Activated B cell treated with CpG ODN at 0.5 μM for 24 hours (primary cell): ENCODE data around the gene KLHL3. TPM values are rescaled to one million over a fixed set of nuclear protein-coding genes. Genes with fewer than 3 reads are reported as not detected.

Experiments used
- ATAC-seq: fragments of 200-7000 bp; cut with Tn5 transposase; one replicate; pipeline ENCODE4 v1.10.0; 2021; ENCODE audit warnings: low read depth, mild to moderate bottlenecking, moderate library complexity
- CTCF ChIA-PET: fragments of 350-600 bp; sonication (Branson Sonifier 250); formaldehyde crosslinking; loops from one replicate; lab custom pipeline; 2021; ENCODE audit warnings: antibody characterized with exemption; lab: Charles Lee
- POLR2A ChIA-PET: fragments of 350-600 bp; sonication (Branson Sonifier 250); formaldehyde crosslinking; loops from one replicate; lab custom pipeline; 2021; ENCODE audit warnings: antibody characterized with exemption; lab: Charles Lee
- DNase-seq: peaks from one replicate; pipeline ENCODE4 v3.0.0; 2022
- H3K27ac Mint-ChIP-seq: one replicate; pipeline ENCODE4 v1.8.0; 2020; ENCODE audit warnings: mixed read lengths
- H3K27me3 Mint-ChIP-seq: one replicate; pipeline ENCODE4 v1.8.0; 2021; ENCODE audit warnings: mixed read lengths
- H3K36me3 Mint-ChIP-seq: one replicate; pipeline ENCODE4 v1.8.0; 2021; ENCODE audit warnings: low read depth, mixed read lengths
- H3K4me1 Mint-ChIP-seq: one replicate; pipeline ENCODE4 v1.8.0; 2021; ENCODE audit warnings: mixed read lengths
- H3K4me3 Mint-ChIP-seq: one replicate; pipeline ENCODE4 v1.8.0; 2020; ENCODE audit warnings: mild to moderate bottlenecking, mixed read lengths
- H3K9me3 Mint-ChIP-seq: one replicate; pipeline ENCODE4 v1.8.0; 2020; ENCODE audit warnings: mixed read lengths
- intact Hi-C: fragments of 100-400 bp; cut with micrococcal nuclease; formaldehyde crosslinking; loops from one replicate; pipeline ENCODE4 v1.15.1; 2024
- total RNA-seq: library from RNA; stranded (reverse); gene quantifications from 2 replicates; pipeline ENCODE4 v1.2.3, GENCODE V29; 2022
- TF ChIP-seq, protein P1 (sequence below): fragments of 200-600 bp; IDR thresholded peaks from one replicate; pipeline ENCODE4 v1.8.0; 2022; ENCODE audit warnings: antibody characterized with exemption, mild to moderate bottlenecking

Gene KLHL3
- total RNA-seq, 1 donor from 2014 or later = 5.9 TPM

DNA sequence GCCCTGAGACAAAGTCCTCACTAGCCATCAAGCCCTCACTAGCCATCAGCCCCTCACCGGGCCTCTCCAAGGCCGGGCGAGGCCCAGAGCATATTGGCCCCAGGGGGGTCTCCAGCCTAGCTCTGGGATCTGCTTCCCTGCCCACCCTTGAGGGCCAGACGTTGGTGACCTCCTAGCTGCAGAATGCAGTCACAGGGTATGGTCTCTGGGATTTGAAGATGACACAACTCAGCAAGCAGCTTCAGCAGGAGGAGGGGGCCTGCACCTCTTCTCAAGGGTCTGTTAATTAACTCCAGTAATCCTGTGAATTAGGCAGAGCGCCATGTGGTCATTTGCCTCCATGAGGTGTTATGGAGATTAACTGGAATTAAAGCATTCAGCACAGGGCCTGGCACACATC lies 119.8 kb downstream of the KLHL3 start:
- POLR2A ChIA-PET = no interaction called here
- no peaks in the 10 kb centered on the region for H3K27me3 Mint-ChIP-seq
- ATAC-seq (no peak), DNase-seq (no peak)
- peaks cover under 1% of the 10 kb centered on the region for H3K36me3 Mint-ChIP-seq
- no peaks in the 10 kb centered on the region for H3K4me1 Mint-ChIP-seq
- intact Hi-C loops = no loop called here
- CTCF ChIA-PET = no interaction called here
- H3K9me3 Mint-ChIP-seq = no peaks in the 10 kb centered on the region
- TF ChIP-seq, protein P1, sequence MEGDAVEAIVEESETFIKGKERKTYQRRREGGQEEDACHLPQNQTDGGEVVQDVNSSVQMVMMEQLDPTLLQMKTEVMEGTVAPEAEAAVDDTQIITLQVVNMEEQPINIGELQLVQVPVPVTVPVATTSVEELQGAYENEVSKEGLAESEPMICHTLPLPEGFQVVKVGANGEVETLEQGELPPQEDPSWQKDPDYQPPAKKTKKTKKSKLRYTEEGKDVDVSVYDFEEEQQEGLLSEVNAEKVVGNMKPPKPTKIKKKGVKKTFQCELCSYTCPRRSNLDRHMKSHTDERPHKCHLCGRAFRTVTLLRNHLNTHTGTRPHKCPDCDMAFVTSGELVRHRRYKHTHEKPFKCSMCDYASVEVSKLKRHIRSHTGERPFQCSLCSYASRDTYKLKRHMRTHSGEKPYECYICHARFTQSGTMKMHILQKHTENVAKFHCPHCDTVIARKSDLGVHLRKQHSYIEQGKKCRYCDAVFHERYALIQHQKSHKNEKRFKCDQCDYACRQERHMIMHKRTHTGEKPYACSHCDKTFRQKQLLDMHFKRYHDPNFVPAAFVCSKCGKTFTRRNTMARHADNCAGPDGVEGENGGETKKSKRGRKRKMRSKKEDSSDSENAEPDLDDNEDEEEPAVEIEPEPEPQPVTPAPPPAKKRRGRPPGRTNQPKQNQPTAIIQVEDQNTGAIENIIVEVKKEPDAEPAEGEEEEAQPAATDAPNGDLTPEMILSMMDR = no peak
- H3K27ac Mint-ChIP-seq = no peak overlapping the region
- H3K4me3 Mint-ChIP-seq = no peak overlapping the region

DNA sequence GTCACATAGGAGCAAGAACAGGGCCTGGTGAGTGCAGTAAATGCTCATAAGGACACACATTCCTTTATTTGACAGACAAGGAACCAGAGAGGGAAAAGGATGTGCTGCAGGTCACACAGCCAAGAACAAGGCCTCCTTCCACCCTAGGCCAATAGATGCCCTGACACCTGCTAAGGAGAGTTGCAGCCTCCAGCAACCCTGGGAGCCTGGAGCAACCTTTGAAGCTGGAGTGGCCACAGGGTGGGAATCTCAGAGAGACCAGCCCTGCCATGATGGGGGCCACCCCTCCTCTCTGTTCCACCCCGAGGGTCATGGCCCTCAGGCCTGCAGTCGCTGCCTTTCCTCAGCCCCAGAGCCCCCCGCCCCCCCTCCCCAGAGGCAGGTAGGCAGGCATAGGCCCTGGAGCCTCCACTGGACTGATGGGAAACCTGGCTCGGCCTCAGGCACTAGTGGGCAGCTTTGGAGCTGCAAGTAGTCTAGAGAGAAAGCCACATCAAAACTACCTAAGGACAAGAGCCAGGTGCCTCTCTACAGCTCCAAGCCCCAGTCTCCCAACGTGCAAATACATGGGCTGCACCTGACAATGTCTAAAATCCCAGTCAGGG lies 120.6 kb downstream of the KLHL3 start:
- CTCF ChIA-PET = no interaction called here
- peaks cover 4% of the 10 kb centered on the region for H3K27me3 Mint-ChIP-seq
- DNase-seq (no peak), ATAC-seq (no peak)
- H3K4me1 Mint-ChIP-seq = no peaks in the 10 kb centered on the region
- H3K4me3 Mint-ChIP-seq = no peak overlapping the region
- TF ChIP-seq, protein P1 = no peak
- H3K27ac Mint-ChIP-seq = no peak overlapping the region
- intact Hi-C loops = no loop called here
- no peaks in the 10 kb centered on the region for H3K36me3 Mint-ChIP-seq
- no peaks in the 10 kb centered on the region for H3K9me3 Mint-ChIP-seq
- POLR2A ChIA-PET = no interaction called here

DNA sequence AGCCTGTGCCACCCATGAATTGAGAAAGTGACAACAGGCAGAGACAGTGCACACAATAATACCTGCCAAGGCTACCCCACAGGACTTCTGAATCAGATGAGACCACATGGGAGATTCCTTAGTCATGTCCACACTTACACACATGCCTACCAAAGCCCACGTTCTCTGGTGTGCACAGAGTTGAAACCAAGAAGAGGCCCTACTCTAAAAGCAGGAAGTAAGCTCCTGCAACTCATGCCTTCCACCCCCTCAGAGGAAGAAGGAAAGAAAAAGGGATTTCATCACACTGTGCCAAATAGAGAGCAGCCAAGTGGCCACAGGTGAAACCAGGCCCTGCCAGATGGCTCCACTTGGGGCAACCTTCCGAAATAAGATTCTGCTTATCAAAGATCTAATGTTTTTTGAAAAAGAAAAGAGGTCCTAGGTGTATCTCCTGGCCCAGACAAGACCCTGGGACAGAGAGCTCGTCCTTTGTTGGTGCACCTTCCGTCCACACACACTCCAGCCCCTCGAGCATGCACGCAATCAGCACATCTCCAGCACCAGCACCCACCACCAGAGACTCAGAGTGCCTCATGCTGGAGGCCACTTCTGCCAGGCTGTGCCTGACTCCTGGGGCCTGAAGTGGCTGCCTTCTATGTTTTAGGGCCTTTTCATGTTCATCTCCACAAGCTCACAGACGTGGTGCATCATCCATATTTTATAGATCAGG lies 122.2 kb downstream of the KLHL3 start:
- ChIA-PET POLR2A (no interaction called here), CTCF (no interaction called here)
- TF ChIP-seq, protein P1 = no peak
- ATAC-seq (no peak), DNase-seq (no peak)
- H3K4me3 Mint-ChIP-seq = no peak overlapping the region
- H3K4me1 Mint-ChIP-seq = no peaks in the 10 kb centered on the region
- no peaks in the 10 kb centered on the region for H3K9me3 Mint-ChIP-seq
- intact Hi-C loops = no loop called here
- H3K27ac Mint-ChIP-seq = no peak overlapping the region
- H3K27me3 Mint-ChIP-seq = peaks cover 4% of the 10 kb centered on the region
- no peaks in the 10 kb centered on the region for H3K36me3 Mint-ChIP-seq

DNA sequence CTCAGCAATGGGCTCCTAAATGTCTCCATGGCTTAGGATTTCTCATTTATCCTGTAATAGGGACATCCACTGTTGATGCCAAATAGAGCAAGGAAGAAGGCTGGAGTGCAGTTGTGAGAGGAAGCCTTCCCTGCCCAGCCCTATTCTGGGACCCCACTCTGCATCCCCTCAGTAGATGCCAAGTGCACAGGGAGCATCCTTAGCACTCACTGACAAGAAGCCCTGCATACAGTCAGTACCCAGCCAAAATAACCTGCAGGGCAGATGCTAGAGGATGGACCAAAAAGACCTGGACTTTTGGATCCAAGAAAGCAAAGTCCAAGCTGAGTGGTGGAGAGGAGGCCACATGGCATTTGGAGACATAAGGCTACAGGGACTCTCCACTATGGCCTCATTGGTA lies 123.3 kb downstream of the KLHL3 start:
- Mint-ChIP-seq H3K27me3 (peaks cover 9% of the 10 kb centered on the region), H3K4me1 (no peaks in the 10 kb centered on the region), H3K4me3 (no peak overlapping the region), H3K9me3 (no peaks in the 10 kb centered on the region), H3K27ac (no peak overlapping the region), H3K36me3 (no peaks in the 10 kb centered on the region)
- TF ChIP-seq, protein P1 = no peak
- ATAC-seq = no peak
- POLR2A ChIA-PET = no interaction called here
- no peak for DNase-seq
- intact Hi-C loops = no loop called here
- CTCF ChIA-PET = no interaction called here

DNA sequence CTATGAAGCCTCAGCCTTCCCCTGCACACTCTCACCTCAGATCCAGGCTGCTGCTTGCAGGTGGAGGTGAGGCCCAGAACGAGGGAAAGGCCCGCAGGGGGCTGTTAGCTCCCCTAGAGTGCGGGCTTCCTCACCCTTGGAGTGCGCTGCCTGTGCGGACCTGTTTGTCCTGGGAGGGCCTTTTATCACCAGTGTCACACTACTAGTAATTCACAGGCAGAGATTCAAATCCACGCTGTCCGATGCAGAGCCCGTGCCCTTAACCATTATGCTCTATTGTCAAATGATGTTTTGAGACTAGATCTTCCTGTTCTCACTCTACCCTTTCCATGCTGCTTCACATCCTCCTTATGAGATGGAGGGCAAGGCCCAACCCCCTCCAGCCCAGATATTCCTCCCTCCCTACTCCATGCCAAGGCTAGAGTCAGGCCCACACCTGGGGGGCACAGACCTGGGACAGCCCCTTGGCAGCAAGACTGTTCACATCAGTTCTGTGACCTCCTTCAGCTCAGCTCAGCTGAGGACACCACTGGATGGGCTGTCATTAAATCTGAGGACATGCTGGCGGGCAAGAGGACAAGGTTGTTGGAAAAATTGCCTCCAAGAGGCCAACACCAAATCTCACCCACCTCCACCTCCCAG lies 124.0 kb downstream of the KLHL3 start:
- Mint-ChIP-seq H3K36me3 (no peaks in the 10 kb centered on the region), H3K27ac (no peak overlapping the region), H3K4me3 (no peak overlapping the region), H3K4me1 (no peaks in the 10 kb centered on the region), H3K9me3 (no peaks in the 10 kb centered on the region), H3K27me3 (peaks cover 9% of the 10 kb centered on the region)
- CTCF ChIA-PET = no interaction called here
- no peak for DNase-seq
- POLR2A ChIA-PET = no interaction called here
- intact Hi-C loops = no loop called here
- TF ChIP-seq, protein P1 = no peak
- ATAC-seq = no peak
